SU-DHL-6 (cell line): ENCODE results near the gene EVL.

Experiments
- H2AFZ ChIP-seq: fragments of 200-600 bp; sonication (generic); 2 replicates; pipeline ENCODE4 v1.6.1; 2014; ENCODE audit warnings: low read depth, mild to moderate bottlenecking, moderate library complexity, mixed read lengths, antibody characterized with exemption, low read length; ENCODE audit not compliant: severe bottlenecking
- H3F3A ChIP-seq: fragments of 200-600 bp; shearing (Covaris generic); 2 replicates; pipeline ENCODE4 v1.6.0; 2016; ENCODE audit warnings: antibody characterized with exemption, mild to moderate bottlenecking; ENCODE audit not compliant: insufficient read depth
- H3K27ac ChIP-seq: fragments of 200-600 bp; sonication (generic); 2 replicates; pipeline ENCODE4 v1.5.1; 2016; ENCODE audit warnings: low read depth, mild to moderate bottlenecking, low read length, moderate library complexity, mixed read lengths
- H3K27me3 ChIP-seq: fragments of 200-600 bp; sonication (generic), shearing (Covaris generic); 2 replicates; pipeline ENCODE4 v1.6.0; 2014; ENCODE audit warnings: mild to moderate bottlenecking, low read length
- H3K36me3 ChIP-seq: fragments of 200-600 bp; sonication (generic); 2 replicates; pipeline ENCODE4 v1.6.1; 2014; ENCODE audit warnings: mild to moderate bottlenecking, low read length, mixed read lengths
- H3K4me2 ChIP-seq: fragments of 300-600, 200-600 bp; shearing (Covaris generic), sonication (generic); 2 replicates; pipeline ENCODE4 v1.6.0; 2014; ENCODE audit warnings: low read length, low read depth, mild to moderate bottlenecking; ENCODE audit not compliant: poor library complexity, severe bottlenecking
- H3K4me3 ChIP-seq: fragments of 200-600 bp; sonication (generic); 2 replicates; pipeline ENCODE4 v1.5.1; 2014; ENCODE audit warnings: antibody characterized with exemption, low read length, mild to moderate bottlenecking, mixed read lengths; ENCODE audit not compliant: insufficient read depth, poor library complexity, severe bottlenecking
- H3K79me2 ChIP-seq: fragments of 200-600 bp; sonication (generic); 2 replicates; pipeline ENCODE4 v1.6.1; 2014; ENCODE audit warnings: mild to moderate bottlenecking, low read length, moderate library complexity; ENCODE audit not compliant: insufficient read depth
- H3K9ac ChIP-seq: fragments of 200-600 bp; sonication (generic); 2 replicates; pipeline ENCODE4 v1.7.0; 2014; ENCODE audit warnings: mild to moderate bottlenecking, low read length
- H3K9me2 ChIP-seq: fragments of 200-600 bp; sonication (generic); replicated peaks from 2 replicates; pipeline ENCODE4 v1.6.1; 2014; ENCODE audit warnings: low read length; ENCODE audit not compliant: insufficient read depth
- H3K9me3 ChIP-seq: fragments of 200-600 bp; sonication (generic); 2 replicates; pipeline ENCODE4 v1.6.1; 2014; ENCODE audit warnings: low read length, mixed read lengths; ENCODE audit not compliant: insufficient read depth
- H4K20me1 ChIP-seq: fragments of 200-600 bp; sonication (generic); 2 replicates; pipeline ENCODE4 v1.6.1; 2014; ENCODE audit warnings: low read depth, mild to moderate bottlenecking, antibody characterized with exemption, low read length, moderate library complexity, mixed read lengths
- CTCF ChIP-seq: fragments of 200-600 bp; sonication (generic); IDR thresholded peaks from one replicate; pipeline ENCODE4 v1.5.1; 2017; ENCODE audit warnings: antibody characterized with exemption, mild to moderate bottlenecking, low read length, moderate library complexity; ENCODE audit not compliant: insufficient read depth, poor library complexity, severe bottlenecking
- EZH2phosphoT487 ChIP-seq: fragments of 200-600 bp; sonication (generic), shearing (Covaris generic); conservative IDR thresholded peaks from 2 replicates; pipeline ENCODE4 v1.6.1; 2018; ENCODE audit warnings: mild to moderate bottlenecking, antibody characterized with exemption, low read length, moderate library complexity, mixed read lengths

EVL gene

GRCh38 chr14:100142073-100143040 is 77.1 kb downstream of the EVL start:
- Histone ChIP-seq H3K9me3 (no peaks in the 10 kb centered on the region), H3K27ac (no peak overlapping the region), H3F3A (no peaks in the 10 kb centered on the region), H2AFZ (no peak overlapping the region), H3K9ac (no peak overlapping the region), H3K4me2 (no peak overlapping the region), H3K9me2 (no peaks in the 10 kb centered on the region), H3K27me3 (no peaks in the 10 kb centered on the region), H3K36me3 (no peaks in the 10 kb centered on the region), H4K20me1 (no peaks in the 10 kb centered on the region), H3K79me2 (no peaks in the 10 kb centered on the region), H3K4me3 (no peak overlapping the region)
- TF ChIP-seq CTCF (no peak), EZH2phosphoT487 (no peak)

GRCh38 chr14:100143523-100143922 is 78.3 kb downstream of the EVL start:
- no peaks in the 10 kb centered on the region for H3K27me3 ChIP-seq
- no peaks in the 10 kb centered on the region for H3K79me2 ChIP-seq
- no peaks in the 10 kb centered on the region for H3F3A ChIP-seq
- TF ChIP-seq CTCF (no peak), EZH2phosphoT487 (no peak)
- H3K9me2 ChIP-seq, result no peaks in the 10 kb centered on the region
- no peak overlapping the region for H3K4me3 ChIP-seq
- no peak overlapping the region for H3K27ac ChIP-seq
- no peak overlapping the region for H3K4me2 ChIP-seq
- H2AFZ ChIP-seq, result no peak overlapping the region
- no peaks in the 10 kb centered on the region for H4K20me1 ChIP-seq
- no peaks in the 10 kb centered on the region for H3K9me3 ChIP-seq
- H3K36me3 ChIP-seq, result no peaks in the 10 kb centered on the region
- H3K9ac ChIP-seq, result no peak overlapping the region

GRCh38 chr14:100143934-100144333 is 78.7 kb downstream of the EVL start:
- Histone ChIP-seq H3K9me2 (no peaks in the 10 kb centered on the region), H3K9me3 (no peaks in the 10 kb centered on the region), H3K4me2 (no peak overlapping the region), H3K9ac (no peak overlapping the region), H3K27me3 (no peaks in the 10 kb centered on the region), H3K27ac (no peak overlapping the region), H3F3A (no peaks in the 10 kb centered on the region), H3K79me2 (no peaks in the 10 kb centered on the region), H2AFZ (no peak overlapping the region), H4K20me1 (no peaks in the 10 kb centered on the region), H3K4me3 (no peak overlapping the region), H3K36me3 (no peaks in the 10 kb centered on the region)
- TF ChIP-seq EZH2phosphoT487, result no peak
- TF ChIP-seq CTCF, result no peak
